ENCODE results near the gene RTP2.

The RTP2 gene

DNA sequence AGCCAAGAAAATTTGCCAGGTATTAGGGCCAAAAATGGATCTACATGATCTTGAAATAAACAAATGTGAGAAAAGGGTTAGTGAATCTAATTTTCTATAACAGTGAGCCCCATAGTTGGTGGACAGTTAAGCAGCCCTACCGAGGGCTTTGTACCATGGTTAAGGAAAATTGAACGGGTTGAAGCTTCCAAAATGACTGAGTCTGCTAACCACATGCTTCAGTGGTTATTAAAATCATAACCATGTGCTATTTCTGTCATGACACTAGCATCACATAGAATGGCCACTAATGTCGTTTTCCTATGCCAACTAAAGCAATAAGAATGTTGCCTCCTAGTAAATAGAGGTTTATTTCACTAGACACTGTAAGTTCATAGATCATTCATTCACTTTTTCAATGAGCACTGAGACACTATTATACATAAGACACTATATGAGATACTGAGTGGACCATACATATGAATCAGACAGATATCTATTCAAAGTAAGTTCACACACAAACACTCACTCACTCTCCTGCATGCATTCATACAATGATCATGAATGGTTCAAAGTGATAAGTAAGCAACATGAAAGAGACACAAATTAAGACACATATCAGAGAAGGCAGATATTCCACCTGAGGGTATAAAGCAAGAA lies 36.5 kb downstream of the RTP2 start:
- no peaks in the 10 kb centered on the region for H3K9me3 ChIP-seq
- no peaks in the 10 kb centered on the region for H3K36me3 ChIP-seq
- peaks cover 4 to 15% of the 10 kb centered on the region in 2 experiments for H3K4me1 ChIP-seq (ENCODE audit: control insufficient read depth in 1 of 2, insufficient read depth in 1 of 2, low read depth in 1 of 2, low read length in 1 of 2)
- H3K27ac ChIP-seq = no peak overlapping the region
- no peak overlapping the region for H3K4me3 ChIP-seq (ENCODE audit: low read depth in 1 of 2, low read length in 1 of 2)
- H3K27me3 ChIP-seq = peaks cover 58% of the 10 kb centered on the region
- TF ChIP-seq, protein P1, sequence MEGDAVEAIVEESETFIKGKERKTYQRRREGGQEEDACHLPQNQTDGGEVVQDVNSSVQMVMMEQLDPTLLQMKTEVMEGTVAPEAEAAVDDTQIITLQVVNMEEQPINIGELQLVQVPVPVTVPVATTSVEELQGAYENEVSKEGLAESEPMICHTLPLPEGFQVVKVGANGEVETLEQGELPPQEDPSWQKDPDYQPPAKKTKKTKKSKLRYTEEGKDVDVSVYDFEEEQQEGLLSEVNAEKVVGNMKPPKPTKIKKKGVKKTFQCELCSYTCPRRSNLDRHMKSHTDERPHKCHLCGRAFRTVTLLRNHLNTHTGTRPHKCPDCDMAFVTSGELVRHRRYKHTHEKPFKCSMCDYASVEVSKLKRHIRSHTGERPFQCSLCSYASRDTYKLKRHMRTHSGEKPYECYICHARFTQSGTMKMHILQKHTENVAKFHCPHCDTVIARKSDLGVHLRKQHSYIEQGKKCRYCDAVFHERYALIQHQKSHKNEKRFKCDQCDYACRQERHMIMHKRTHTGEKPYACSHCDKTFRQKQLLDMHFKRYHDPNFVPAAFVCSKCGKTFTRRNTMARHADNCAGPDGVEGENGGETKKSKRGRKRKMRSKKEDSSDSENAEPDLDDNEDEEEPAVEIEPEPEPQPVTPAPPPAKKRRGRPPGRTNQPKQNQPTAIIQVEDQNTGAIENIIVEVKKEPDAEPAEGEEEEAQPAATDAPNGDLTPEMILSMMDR (IDR thresholded peaks at IDR 0.05) = no peak

DNA sequence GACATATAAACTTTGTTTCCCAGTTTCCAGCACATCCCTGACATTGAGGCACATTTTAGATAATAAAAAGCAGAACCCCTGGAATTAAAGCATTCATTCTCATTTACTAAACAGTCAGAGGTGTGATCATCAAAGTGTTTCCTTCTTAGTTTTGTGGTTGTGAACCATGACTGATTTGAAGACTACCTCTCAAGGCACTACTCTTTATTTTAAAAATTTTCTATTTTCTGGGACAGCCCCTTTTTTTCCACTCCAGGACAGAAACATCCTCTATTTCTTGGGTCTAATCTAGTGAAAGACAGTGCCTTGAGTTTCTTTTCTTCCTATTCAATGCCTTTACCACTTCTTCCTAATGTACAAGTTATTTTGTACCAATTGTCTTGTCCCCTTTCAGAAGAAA lies 37.3 kb downstream of the RTP2 start:
- TF ChIP-seq, protein P1 (IDR thresholded peaks at IDR 0.05) = no peak
- Histone ChIP-seq H3K27ac (no peak overlapping the region), H3K4me3 (ENCODE audit: low read depth in 1 of 2, low read length in 1 of 2) (no peak overlapping the region), H3K4me1 (ENCODE audit: control insufficient read depth in 1 of 2, insufficient read depth in 1 of 2, low read depth in 1 of 2, low read length in 1 of 2) (peaks cover 4 to 15% of the 10 kb centered on the region in 2 experiments), H3K9me3 (no peaks in the 10 kb centered on the region), H3K36me3 (no peaks in the 10 kb centered on the region), H3K27me3 (peaks cover 49% of the 10 kb centered on the region)

DNA sequence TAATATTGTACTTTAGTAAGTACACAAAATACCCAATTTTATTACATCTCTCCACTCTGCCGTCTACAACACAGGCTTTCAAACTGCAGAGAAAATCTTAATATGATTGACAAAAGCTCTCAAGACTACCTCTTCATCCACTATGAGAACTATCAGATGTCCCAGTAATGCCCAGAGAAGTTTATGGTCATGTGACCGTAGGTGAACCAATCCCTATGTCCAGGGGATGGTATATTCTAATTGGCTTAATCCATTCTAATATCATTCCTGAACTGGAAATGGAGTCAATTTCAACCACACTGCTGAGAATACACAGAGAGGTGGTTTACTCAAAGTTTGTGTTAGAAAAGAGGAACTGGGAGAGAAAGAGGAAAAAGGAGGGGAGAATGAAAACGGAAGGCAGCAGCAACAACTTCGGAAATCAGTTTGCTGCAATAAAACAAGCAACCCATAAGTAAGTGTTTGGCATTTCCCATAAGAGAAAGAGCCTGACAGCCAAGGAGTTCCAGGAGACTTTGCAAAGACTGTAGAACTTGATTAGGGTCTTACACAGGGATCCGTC lies 39.4 kb downstream of the RTP2 start:
- H3K27me3 ChIP-seq = peaks cover 28% of the 10 kb centered on the region

DNA sequence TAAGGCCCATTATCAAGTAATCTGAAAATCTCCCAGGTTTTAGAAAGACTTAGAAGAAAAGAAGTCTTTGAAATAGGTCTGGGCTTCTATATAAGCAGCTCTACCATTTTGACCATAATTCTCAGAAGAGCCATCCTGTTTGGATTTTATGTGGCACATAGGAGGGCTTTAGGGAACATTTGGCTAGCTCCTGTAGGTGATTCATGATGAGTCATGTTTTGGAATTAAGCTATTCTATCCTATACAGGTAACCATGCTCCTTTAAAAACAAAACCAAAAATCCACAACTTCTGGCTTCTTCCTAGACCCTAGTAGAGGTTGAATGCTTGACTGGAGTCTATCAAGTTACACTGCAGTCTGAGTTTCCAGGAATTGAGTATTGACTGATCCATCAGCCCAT lies 41.1 kb downstream of the RTP2 start:
- no peaks in the 10 kb centered on the region for H3K36me3 ChIP-seq
- no peak overlapping the region for H3K4me3 ChIP-seq (ENCODE audit: low read depth in 1 of 2, low read length in 1 of 2)
- no peak overlapping the region for H3K27ac ChIP-seq
- peaks cover 11% of the 10 kb centered on the region for H3K27me3 ChIP-seq
- TF ChIP-seq, protein P1 (IDR thresholded peaks at IDR 0.05) = no peak
- H3K9me3 ChIP-seq = no peaks in the 10 kb centered on the region
- peaks cover 4 to 15% of the 10 kb centered on the region in 2 experiments for H3K4me1 ChIP-seq (ENCODE audit: control insufficient read depth in 1 of 2, insufficient read depth in 1 of 2, low read depth in 1 of 2, low read length in 1 of 2)

More for the DNA sequence above, 39.4 kb downstream of the RTP2 start:
- Histone ChIP-seq H3K4me1 (ENCODE audit: control insufficient read depth in 1 of 2, insufficient read depth in 1 of 2, low read depth in 1 of 2, low read length in 1 of 2) (peaks cover 4 to 15% of the 10 kb centered on the region in 2 experiments), H3K36me3 (no peaks in the 10 kb centered on the region), H3K4me3 (ENCODE audit: low read depth in 1 of 2, low read length in 1 of 2) (no peak overlapping the region), H3K27ac (peak overlapping the region; percentile 54), H3K9me3 (no peaks in the 10 kb centered on the region)
- TF ChIP-seq, protein P1 (IDR thresholded peaks at IDR 0.05) = no peak

DNA sequence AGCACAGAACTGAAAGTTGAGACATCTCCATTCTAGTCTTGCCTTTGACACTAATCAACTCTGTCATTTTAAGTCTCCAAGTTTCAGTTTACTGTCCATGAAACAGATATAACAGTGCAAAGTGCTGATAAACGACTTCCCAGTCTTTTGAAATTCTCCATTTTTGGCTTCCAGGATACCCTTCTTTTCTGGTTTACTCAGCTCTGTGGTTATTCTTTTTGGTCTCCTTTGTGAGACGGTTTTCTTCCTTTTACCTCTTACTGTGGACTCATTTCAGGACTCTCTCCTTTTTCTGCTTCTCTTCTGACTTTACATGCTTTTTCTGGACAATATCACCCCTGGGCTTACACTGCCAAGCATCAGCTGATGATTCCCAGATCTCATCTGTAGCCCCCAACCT lies 51.1 kb downstream of the RTP2 start:
- TF ChIP-seq, protein P1 (IDR thresholded peaks at IDR 0.05) = no peak
- Histone ChIP-seq H3K9me3 (no peaks in the 10 kb centered on the region), H3K27ac (no peak overlapping the region), H3K27me3 (peaks cover 82% of the 10 kb centered on the region), H3K36me3 (no peaks in the 10 kb centered on the region), H3K4me1 (ENCODE audit: control insufficient read depth in 1 of 2, insufficient read depth in 1 of 2, low read depth in 1 of 2, low read length in 1 of 2) (no peaks in the 10 kb centered on the region), H3K4me3 (ENCODE audit: low read depth in 1 of 2, low read length in 1 of 2) (no peak overlapping the region)
